ENCODE results near the gene EPX.

- TF ChIP-seq, protein P1, sequence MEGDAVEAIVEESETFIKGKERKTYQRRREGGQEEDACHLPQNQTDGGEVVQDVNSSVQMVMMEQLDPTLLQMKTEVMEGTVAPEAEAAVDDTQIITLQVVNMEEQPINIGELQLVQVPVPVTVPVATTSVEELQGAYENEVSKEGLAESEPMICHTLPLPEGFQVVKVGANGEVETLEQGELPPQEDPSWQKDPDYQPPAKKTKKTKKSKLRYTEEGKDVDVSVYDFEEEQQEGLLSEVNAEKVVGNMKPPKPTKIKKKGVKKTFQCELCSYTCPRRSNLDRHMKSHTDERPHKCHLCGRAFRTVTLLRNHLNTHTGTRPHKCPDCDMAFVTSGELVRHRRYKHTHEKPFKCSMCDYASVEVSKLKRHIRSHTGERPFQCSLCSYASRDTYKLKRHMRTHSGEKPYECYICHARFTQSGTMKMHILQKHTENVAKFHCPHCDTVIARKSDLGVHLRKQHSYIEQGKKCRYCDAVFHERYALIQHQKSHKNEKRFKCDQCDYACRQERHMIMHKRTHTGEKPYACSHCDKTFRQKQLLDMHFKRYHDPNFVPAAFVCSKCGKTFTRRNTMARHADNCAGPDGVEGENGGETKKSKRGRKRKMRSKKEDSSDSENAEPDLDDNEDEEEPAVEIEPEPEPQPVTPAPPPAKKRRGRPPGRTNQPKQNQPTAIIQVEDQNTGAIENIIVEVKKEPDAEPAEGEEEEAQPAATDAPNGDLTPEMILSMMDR (IDR thresholded peaks at IDR 0.05) = no peak
- no peak for TF ChIP-seq POLR2A (IDR thresholded peaks at IDR 0.05)
Observed at GRCh38 chr17:58186591-58186990, 5.9 kb upstream of the EPX start.

Data from Peyer's patch (tissue), 4 donors.